ENCODE measurements around the gene ZNF787. TPM values are rescaled to one million over a fixed set of nuclear protein-coding genes. Genes with fewer than 3 reads are reported as not detected.

Gene ZNF787
- total and polyA plus RNA-seq, 2 of the 13 experiments (the other 11 are each of a cell fraction or from before 2014, with no cell fraction given): 15.1 to 42.8 TPM

- no peak for TF ChIP-seq ZNF646 (CRISPR knock-in tag; IDR thresholded peaks at IDR 0.05)
- TF ChIP-seq ZNF274 (CRISPR knock-in tag; IDR thresholded peaks at IDR 0.05): peak; percentile 9; the same call in 1 of the 2 replicates
- peak; percentile 52 for TF ChIP-seq ZFX (CRISPR knock-in tag; IDR thresholded peaks at IDR 0.05; ENCODE audit: low read depth)
- no peak for TF ChIP-seq ZNF740 (CRISPR knock-in tag; IDR thresholded peaks at IDR 0.05)
- no peak for TF ChIP-seq MED13 (CRISPR knock-in tag; IDR thresholded peaks at IDR 0.05)
- TF ChIP-seq SOX5 (CRISPR knock-in tag; IDR thresholded peaks at IDR 0.05; ENCODE audit: borderline replicate concordance): no peak
- no peak for TF ChIP-seq EEA1 (CRISPR knock-in tag; IDR thresholded peaks at IDR 0.05; ENCODE audit: borderline replicate concordance)
- no peak for TF ChIP-seq ZNF101 (CRISPR knock-in tag; IDR thresholded peaks at IDR 0.05; ENCODE audit: borderline replicate concordance, low read depth)
- TF ChIP-seq HNF4A (CRISPR knock-in tag; IDR thresholded peaks at IDR 0.05): peak; percentile 58
- TF ChIP-seq SCMH1 (CRISPR knock-in tag; IDR thresholded peaks at IDR 0.05; ENCODE audit: borderline replicate concordance): no peak
- no peak for TF ChIP-seq CENPX (CRISPR knock-in tag; IDR thresholded peaks at IDR 0.05)
- TF ChIP-seq PHF8 (CRISPR knock-in tag; IDR thresholded peaks at IDR 0.05): 0 out of 2 replicates have a peak, but pooled peaks have one; percentile 17
- TF ChIP-seq ZNF446 (CRISPR knock-in tag; IDR thresholded peaks at IDR 0.05): no peak
- no peak for TF ChIP-seq GLMP (CRISPR knock-in tag; IDR thresholded peaks at IDR 0.05; ENCODE audit: borderline replicate concordance)
- no peak for TF ChIP-seq ZNF431 (CRISPR knock-in tag; IDR thresholded peaks at IDR 0.05; ENCODE audit: borderline replicate concordance, low read depth)
- TF ChIP-seq ZNF749 (CRISPR knock-in tag; IDR thresholded peaks at IDR 0.05; ENCODE audit: borderline replicate concordance): no peak
- TF ChIP-seq ZNF30 (CRISPR knock-in tag; IDR thresholded peaks at IDR 0.05): 0 out of 2 replicates have a peak, but pooled peaks have one; percentile 39
- peak; percentile 48; the same call in 1 of the 2 replicates for TF ChIP-seq SAP130 (CRISPR knock-in tag; IDR thresholded peaks at IDR 0.05; ENCODE audit: low read depth)
- TF ChIP-seq RBFOX2 (IDR thresholded peaks at IDR 0.05; ENCODE audit: low read depth, low read length): no peak
- no peak for TF ChIP-seq ZNF20 (CRISPR knock-in tag; IDR thresholded peaks at IDR 0.05)
- no peak for TF ChIP-seq MZF1 (CRISPR knock-in tag; IDR thresholded peaks at IDR 0.05; ENCODE audit: borderline replicate concordance)
- TF ChIP-seq ZNF296 (CRISPR knock-in tag; conservative IDR thresholded peaks at IDR 0.05): 0 out of 2 replicates have a peak, but pooled peaks have one; percentile 20
Measured at GRCh38 chr19:56142897-56143434, 21.9 kb upstream of the ZNF787 start (continued).

Data from HepG2 (cell line).